ENCODE data around the gene AQP12A. TPM values are rescaled to one million over a fixed set of nuclear protein-coding genes. Genes with fewer than 3 reads are reported as not detected.
"Not testable (repeated sequence)": the region's sequence is repeated elsewhere in the genome, so short reads cannot be mapped to it uniquely, and the experiment has no call there.

Gene AQP12A, protein sequence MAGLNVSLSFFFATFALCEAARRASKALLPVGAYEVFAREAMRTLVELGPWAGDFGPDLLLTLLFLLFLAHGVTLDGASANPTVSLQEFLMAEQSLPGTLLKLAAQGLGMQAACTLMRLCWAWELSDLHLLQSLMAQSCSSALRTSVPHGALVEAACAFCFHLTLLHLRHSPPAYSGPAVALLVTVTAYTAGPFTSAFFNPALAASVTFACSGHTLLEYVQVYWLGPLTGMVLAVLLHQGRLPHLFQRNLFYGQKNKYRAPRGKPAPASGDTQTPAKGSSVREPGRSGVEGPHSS
- not detected for total RNA-seq

- H3K27ac ChIP-seq; H3K4me3 ChIP-seq; intact Hi-C loops (cut with DNase I); H3K36me3 ChIP-seq; H3K4me1 ChIP-seq; H3K27me3 ChIP-seq; DNase-seq; H3K9me3 ChIP-seq: not testable (repeated sequence)
- WGBS, 2 donors, result 57% methylated on average over 9 of the region's 37 CpGs; no CpG with 5 or more reads in 1 of the 2 donors
Measured at GRCh38 chr2:240691631-240692420, at the start of gene AQP12A. Gene AQP12A (plus strand): TSS chr2:240691866. CDS start chr2:240691914, 48 bp downstream.

GRCh38 chr2:240642061-240642805, 49.4 kb upstream of the AQP12A start:
- TF ChIP-seq CTCF (IDR thresholded peaks at IDR 0.05), result no peak
- TF ChIP-seq POLR2A (IDR thresholded peaks at IDR 0.05), result no peak

GRCh38 chr2:240642806-240643092, 48.9 kb upstream of the AQP12A start:
- 92% methylated on average over 5 of the region's 11 CpGs; no CpG with 5 or more reads in 1 of the 2 donors for WGBS, 2 donors
- TF ChIP-seq POLR2A (IDR thresholded peaks at IDR 0.05) (no peak), CTCF (IDR thresholded peaks at IDR 0.05) (no peak)
- Histone ChIP-seq H3K4me3 (no peak overlapping the region), H3K4me1 (peaks cover 0 to 9% (median 0%) of the 10 kb centered on the region in 3 donors), H3K36me3 (no peaks in the 10 kb centered on the region), H3K9me3 (no peaks in the 10 kb centered on the region), H3K27ac (no peak overlapping the region), H3K27me3 (peaks cover 0 to 79% (median 0%) of the 10 kb centered on the region in 4 donors)
- no peak for DNase-seq
- intact Hi-C loops (cut with DNase I), result no loop called here

More at GRCh38 chr2:240642061-240642805, 49.4 kb upstream of the AQP12A start:
- Histone ChIP-seq H3K27me3 (peaks cover 0 to 79% (median 0%) of the 10 kb centered on the region in 4 donors), H3K4me1 (peaks cover 0 to 12% (median 0%) of the 10 kb centered on the region in 3 donors), H3K27ac (no peak overlapping the region), H3K9me3 (no peaks in the 10 kb centered on the region), H3K36me3 (no peaks in the 10 kb centered on the region), H3K4me3 (no peak overlapping the region)
- DNase-seq, result no peak
- WGBS, 2 donors, result 92 to 93% methylated on average over 3 to 9 of the region's 36 CpGs
- intact Hi-C loops (cut with DNase I), result no loop called here

DNA sequence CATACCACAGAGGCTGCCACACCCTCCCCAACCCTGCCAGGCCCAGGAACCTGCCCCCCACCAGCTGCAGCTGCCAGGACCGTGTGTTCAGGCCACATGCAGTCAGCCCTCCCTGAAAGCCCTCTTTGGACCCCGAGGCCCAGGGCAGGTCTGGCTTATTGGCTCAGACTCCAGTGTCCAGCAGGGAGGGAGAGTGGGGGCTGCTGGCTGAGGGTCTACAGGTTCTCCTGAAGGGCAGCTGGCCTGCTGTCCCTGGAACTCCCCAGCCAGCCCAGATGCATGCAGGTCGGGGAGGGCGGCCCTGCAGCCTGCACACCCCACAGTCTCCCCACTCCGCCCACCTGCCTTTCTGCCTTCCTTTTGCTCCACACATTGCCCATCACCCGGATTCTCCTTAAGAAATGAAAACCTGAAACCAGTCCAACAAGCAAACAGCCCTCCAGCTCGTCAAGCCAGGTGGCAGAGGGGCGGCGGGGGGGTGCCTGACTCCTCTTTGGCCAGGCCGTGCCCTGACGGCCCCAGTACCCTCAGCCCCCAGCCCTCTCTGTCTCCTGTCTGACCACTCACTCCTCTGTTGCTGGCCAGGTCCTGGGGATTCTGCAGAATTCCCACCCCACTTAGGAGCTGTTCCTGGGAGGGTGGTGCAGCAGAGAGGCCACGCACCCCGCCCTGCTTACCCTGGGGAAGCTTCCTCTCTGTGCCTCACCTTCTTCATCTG, 48.4 kb upstream of the AQP12A start:
- H3K27me3 ChIP-seq, result peaks cover 0 to 84% (median 0%) of the 10 kb centered on the region in 4 donors
- intact Hi-C loops (cut with DNase I), result no loop called here

More for the DNA sequence above, 48.4 kb upstream of the AQP12A start:
- TF ChIP-seq POLR2A (IDR thresholded peaks at IDR 0.05) (no peak), CTCF (IDR thresholded peaks at IDR 0.05) (no peak)
- WGBS, 2 donors, result 48 to 60% methylated on average over 2 to 7 of the region's 13 CpGs
- H3K9me3 ChIP-seq, result no peaks in the 10 kb centered on the region
- H3K4me1 ChIP-seq, result peaks cover 0 to 4% (median 0%) of the 10 kb centered on the region in 3 donors
- DNase-seq, result no peak
- no peak overlapping the region for H3K27ac ChIP-seq
- no peaks in the 10 kb centered on the region for H3K36me3 ChIP-seq
- no peak overlapping the region for H3K4me3 ChIP-seq
